ENCODE results near the gene KIAA0513. TPM values are rescaled to one million over a fixed set of nuclear protein-coding genes. Genes with fewer than 3 reads are reported as not detected.

KIAA0513 gene
- total and polyA plus RNA-seq, 10 of the 15 experiments (the other 5 are each of a cell fraction or from before 2014, with no cell fraction given) = 0.14 to 5.8 (median 2.0) TPM

GRCh38 chr16:85017151-85017550 is 10.4 kb upstream of the KIAA0513 start (continued):
- TF ChIP-seq GABPA (IDR thresholded peaks at IDR 0.05; ENCODE audit: low read depth) (no peak), ETV6 (conservative IDR thresholded peaks at IDR 0.05 in 1 of 2, IDR thresholded peaks at IDR 0.05 in 1 of 2; ENCODE audit: borderline replicate concordance in 1 of 2, low read depth in 1 of 2) (peak in 1 of 2 experiments; percentile 56; a peak in 1 of 4 replicates), RUNX3 (IDR thresholded peaks at IDR 0.05; ENCODE audit: low read length) (peak; percentile 83), MYC (IDR thresholded peaks at IDR 0.05; ENCODE audit: insufficient read depth, insufficient read length, insufficient replicate concordance, low read length, severe bottlenecking) (no peak), PBX3 (IDR thresholded peaks at IDR 0.05; ENCODE audit: insufficient replicate concordance, low read depth, low read length) (no peak), BCL11A (IDR thresholded peaks at IDR 0.05; ENCODE audit: low read depth, low read length) (no peak), ZNF592 (IDR thresholded peaks at IDR 0.05) (no peak), KAT2A (conservative IDR thresholded peaks at IDR 0.05; ENCODE audit: control insufficient read depth, low read depth, low read length) (no peak), ZZZ3 (IDR thresholded peaks at IDR 0.05; ENCODE audit: control insufficient read depth, insufficient read length, low read depth) (no peak), SREBF1 (IDR thresholded peaks at IDR 0.05; ENCODE audit: low read length) (no peak), ATF7 (IDR thresholded peaks at IDR 0.05; ENCODE audit: low read depth) (no peak), NFXL1 (IDR thresholded peaks at IDR 0.05; ENCODE audit: borderline replicate concordance) (no peak), STAT3 (IDR thresholded peaks at IDR 0.05; ENCODE audit: low read depth, low read length) (no peak), RBBP5 (conservative IDR thresholded peaks at IDR 0.05) (no peak), MTA3 (IDR thresholded peaks at IDR 0.05; ENCODE audit: borderline replicate concordance, low read length) (no peak), PAX5 (IDR thresholded peaks at IDR 0.05; ENCODE audit: borderline replicate concordance, low read depth, low read length) (no peak), RAD21 (IDR thresholded peaks at IDR 0.05; ENCODE audit: insufficient read depth, low read depth, low read length) (no peak), TBL1XR1 (IDR thresholded peaks at IDR 0.05; ENCODE audit: low read depth, low read length) (no peak), CBFB (IDR thresholded peaks at IDR 0.05; ENCODE audit: low read depth) (no peak), SIN3A (IDR thresholded peaks at IDR 0.05; ENCODE audit: low read depth, low read length) (no peak)

Measured in GM12878 (cell line).